Lower leg skin (tissue), 4 donors: ENCODE measurements around the gene CYP27A1. TPM values are rescaled to one million over a fixed set of nuclear protein-coding genes. Genes with fewer than 3 reads are reported as not detected.
"Not testable (repeated sequence)": the region's sequence is repeated elsewhere in the genome, so short reads cannot be mapped to it uniquely, and the experiment has no call there.

ENCODE experiments used
- DNase-seq, 2 donors: peaks; one replicate each; pipeline ENCODE4 v3.0.0-alpha.2; 2019; ENCODE audit warnings: low spot score in 2 of 2
- H3K4me3 ChIP-seq: fragments of 200-600 bp; sonication (generic); 2 replicates; pipeline ENCODE4 v1.5.1; 2017; ENCODE audit warnings: mild to moderate bottlenecking, low read depth; ENCODE audit not compliant: poor library complexity, severe bottlenecking
- CTCF ChIP-seq, 3 donors: fragments of 450-650 bp; IDR thresholded peaks; one replicate each; pipeline ENCODE4 v1.5.1; 2016; ENCODE audit warnings: antibody characterized with exemption in 3 of 3, mild to moderate bottlenecking in 3 of 3, moderate library complexity in 2 of 3
- POLR2A ChIP-seq, 2 donors: fragments of 450-650 bp; IDR thresholded peaks; one replicate each; pipeline ENCODE4 v1.6.1; 2016 to 2017; ENCODE audit warnings: antibody characterized with exemption in 2 of 2, mild to moderate bottlenecking in 1 of 2, moderate library complexity in 1 of 2
- WGBS, 2 donors: methylation state at CpG; one replicate each; pipeline ENCODE4 v1.1.5; 2018; 5-methylcytosine and 5-hydroxymethylcytosine counted together
- intact Hi-C: fragments of 100-400 bp; cut with DNase I; formaldehyde crosslinking; loops from one replicate; pipeline ENCODE4 v1.15.0; 2023; ENCODE audit warnings: low total_unique reads
- total RNA-seq, 4 donors: library from RNA; depleted of rRNA; stranded (reverse); fragments of >200 nt; gene quantifications; one replicate each; pipeline ENCODE4 v1.1.0, GENCODE V29; 2016

CYP27A1 gene
- total RNA-seq, 4 donors from 2014 or later: 12.9 to 35.2 (median 21.8) TPM

DNA sequence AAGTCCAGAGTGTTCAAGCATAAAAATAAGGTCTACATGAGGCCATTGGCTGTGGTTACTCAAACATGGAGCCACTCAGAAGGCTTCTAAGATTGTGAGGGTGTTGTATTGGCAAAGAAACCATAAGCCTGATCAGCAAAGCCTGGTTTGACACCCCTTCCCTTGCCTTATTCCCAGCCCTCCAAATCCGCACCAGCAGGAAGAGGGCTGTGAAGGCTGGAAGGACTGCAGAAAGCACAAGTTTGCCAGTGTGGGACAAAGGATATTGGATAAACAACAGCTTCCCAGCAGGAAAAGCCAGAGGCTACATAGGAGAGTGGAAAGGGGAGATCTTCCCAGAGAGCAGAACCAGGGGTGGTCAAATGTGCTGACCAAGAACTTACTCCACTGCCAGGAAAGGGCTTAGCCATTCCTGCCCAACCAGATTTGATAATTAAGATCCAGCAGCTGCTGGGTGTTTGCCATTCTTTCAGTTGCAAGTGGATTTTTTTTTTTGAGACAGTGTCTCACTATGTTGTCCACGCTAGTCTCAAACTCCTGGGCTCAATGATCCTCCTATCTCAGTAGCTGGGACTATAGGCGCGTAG is 51.2 kb downstream of the CYP27A1 start:
- TF ChIP-seq POLR2A (IDR thresholded peaks at IDR 0.05): no peak
- no peak for TF ChIP-seq CTCF (IDR thresholded peaks at IDR 0.05)
- H3K4me3 ChIP-seq: no peak overlapping the region
- WGBS, 2 donors: 66 to 70% methylated on average over 4 of the region's 4 CpGs
- peak in 1 of 2 donors; percentile 32 for DNase-seq
- intact Hi-C loops: no loop called here

DNA sequence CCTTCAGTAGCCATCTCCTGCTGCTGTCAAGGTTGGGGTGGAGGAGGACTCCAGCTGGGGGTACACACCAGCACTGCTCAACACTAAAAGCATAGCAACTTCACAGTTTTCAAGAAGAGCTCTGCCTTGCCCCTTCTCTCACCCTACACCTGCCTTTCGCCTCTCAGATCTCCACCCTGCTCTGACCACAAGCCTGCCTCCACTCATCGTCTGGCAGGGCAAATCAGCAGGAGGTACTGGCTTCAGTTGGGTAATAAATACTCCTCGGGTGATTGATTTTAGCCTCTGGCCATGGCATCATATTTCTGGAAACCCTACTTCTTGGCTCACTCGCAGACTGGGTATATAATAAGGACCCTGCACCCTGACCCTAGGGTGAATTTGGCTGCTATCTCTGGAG is 52.7 kb downstream of the CYP27A1 start:
- H3K4me3 ChIP-seq: no peak overlapping the region
- peak in 1 of 2 donors; percentile 45 for DNase-seq
- no peak for TF ChIP-seq CTCF (IDR thresholded peaks at IDR 0.05)
- no peak for TF ChIP-seq POLR2A (IDR thresholded peaks at IDR 0.05)
- intact Hi-C loops: no loop called here
- WGBS, 2 donors: 46 to 57% methylated on average over 4 of the region's 4 CpGs

DNA sequence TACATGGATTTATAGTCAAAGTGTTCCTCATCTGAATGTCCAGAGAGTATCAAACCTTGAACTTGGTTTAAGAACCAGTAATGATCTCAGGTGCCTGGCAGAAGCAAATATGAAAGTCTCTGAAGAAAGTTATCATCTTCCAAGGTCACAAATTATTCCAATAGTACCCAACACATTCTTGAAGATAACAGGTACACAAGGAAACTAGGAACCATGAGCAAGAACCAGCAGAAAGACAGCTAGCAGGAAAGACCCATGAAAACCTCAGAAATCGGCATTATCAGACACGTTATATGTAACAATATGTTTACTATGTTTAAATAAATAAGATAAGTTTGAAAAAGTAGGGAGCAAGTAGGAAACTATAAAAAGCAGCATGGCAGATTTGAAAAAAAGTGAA is 55.5 kb downstream of the CYP27A1 start:
- no peak for TF ChIP-seq CTCF (IDR thresholded peaks at IDR 0.05)
- no peak for TF ChIP-seq POLR2A (IDR thresholded peaks at IDR 0.05)
- 92% methylated on average over 2 of the region's 2 CpGs for WGBS, 2 donors
- intact Hi-C loops: no loop called here

DNA sequence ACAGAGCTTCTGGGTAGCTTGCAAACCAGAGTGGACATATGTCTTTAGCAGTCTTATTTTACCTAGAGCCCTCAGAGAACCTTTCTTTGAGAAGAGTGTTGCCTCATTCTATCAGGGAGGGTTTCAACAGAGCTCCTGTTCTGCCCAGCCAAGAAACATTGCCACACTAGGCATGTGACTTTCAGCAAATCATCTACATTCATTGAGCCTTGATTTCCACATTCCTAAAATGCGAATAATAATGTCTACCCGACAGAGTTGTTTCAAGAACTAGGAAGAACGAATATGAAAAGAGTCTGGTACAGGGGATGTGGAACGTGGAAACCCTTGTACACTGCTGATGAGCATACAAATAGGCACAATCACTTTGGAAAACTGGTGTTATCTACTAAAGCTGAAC is 57.5 kb downstream of the CYP27A1 start:
- peak in 1 of 2 donors; percentile 75 for DNase-seq
- intact Hi-C loops: no loop called here
- WGBS, 2 donors: 60 to 67% methylated on average over 4 of the region's 4 CpGs
- H3K4me3 ChIP-seq: no peak overlapping the region
- TF ChIP-seq POLR2A (IDR thresholded peaks at IDR 0.05) (no peak), CTCF (IDR thresholded peaks at IDR 0.05) (no peak)

More for the DNA sequence above, 55.5 kb downstream of the CYP27A1 start:
- no peak for DNase-seq
- H3K4me3 ChIP-seq: no peak overlapping the region

DNA sequence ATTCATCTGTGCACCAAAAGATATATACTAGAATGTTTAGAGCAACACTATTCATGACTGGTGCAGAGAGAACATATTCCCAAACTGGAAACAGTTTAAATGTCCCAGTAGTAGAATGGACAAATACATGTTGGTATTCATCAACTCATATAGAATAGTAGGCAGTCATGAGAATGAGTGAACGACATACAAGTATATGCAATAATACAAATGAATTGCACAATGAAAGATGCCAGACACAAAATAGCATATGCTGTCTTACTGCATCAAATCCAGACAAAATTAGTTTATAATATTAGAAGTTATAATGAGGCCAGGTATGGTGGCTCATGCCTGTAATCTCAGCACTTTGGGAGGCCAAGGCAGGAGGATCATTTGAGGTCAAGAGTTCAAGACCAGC is 57.9 kb downstream of the CYP27A1 start:
- TF ChIP-seq POLR2A (IDR thresholded peaks at IDR 0.05) (no peak), CTCF (IDR thresholded peaks at IDR 0.05) (no peak)
- DNase-seq: no peak
- no peak overlapping the region for H3K4me3 ChIP-seq
- intact Hi-C loops: loop anchor here (10.0 kb wide), 1 partner anchor 115 kb away; no protein-coding TSS in a partner anchor
- 88 to 92% methylated on average over 1 of the region's 1 CpG for WGBS, 2 donors

- 70 to 85% methylated on average over 5 of the region's 5 CpGs for WGBS, 2 donors
- not testable (repeated sequence) for DNase-seq
- intact Hi-C loops: loop anchor here (10.0 kb wide), 1 partner anchor 120 kb away; no protein-coding TSS in a partner anchor
Observed at GRCh38 chr2:218844334-218844733, 62.4 kb downstream of the CYP27A1 start.

GRCh38 chr2:218846963-218847362 is 65.0 kb downstream of the CYP27A1 start:
- peak in 1 of 2 donors; percentile 20 for DNase-seq
- WGBS, 2 donors: 39 to 55% methylated on average over 8 of the region's 18 CpGs
- not testable (repeated sequence) for H3K4me3 ChIP-seq
- intact Hi-C loops: loop anchor here (5.0 to 10.0 kb wide), 2 partner anchors 122 to 435 kb away; no protein-coding TSS in a partner anchor

More at GRCh38 chr2:218844334-218844733, 62.4 kb downstream of the CYP27A1 start:
- not testable (repeated sequence) for H3K4me3 ChIP-seq
